Adrenal gland (tissue), 12 donors: ENCODE data around the gene GJC2. TPM values are rescaled to one million over a fixed set of nuclear protein-coding genes. Genes with fewer than 3 reads are reported as not detected.
A peak's percentile ranks its signal among the peaks of the same experiment; 100 is the strongest.

ENCODE experiments used
- DNase-seq, 7 donors: peaks; one replicate each; pipeline ENCODE4 v3.0.0-alpha.2; 2019 to 2020
- H3K27ac ChIP-seq, 5 donors: fragments of 200-600 bp; sonication (generic) in 4 of 5; 1 replicate in 3 of 5; 2 replicates in 2 of 5; pipeline versions ENCODE4 v1.5.1 to v1.8.0; 2016 to 2020; ENCODE audit warnings: mild to moderate bottlenecking in 1 of 5
- H3K27me3 ChIP-seq: fragments of 200-600 bp; 2 replicates; pipeline ENCODE4 v1.8.0; 2021
- H3K36me3 ChIP-seq, 2 donors: fragments of 200-600 bp; replicated peaks in 1 of 2; 1 replicate in 1 of 2; 2 replicates in 1 of 2; pipeline versions ENCODE4 v1.5.1 to v1.8.0; 2018 to 2022
- H3K4me1 ChIP-seq, 2 donors: fragments of 200-600 bp; replicated peaks in 1 of 2; 1 replicate in 1 of 2; 2 replicates in 1 of 2; pipeline versions ENCODE4 v1.5.1 to v1.8.0; 2018 to 2021
- H3K4me3 ChIP-seq, 4 donors: fragments of 200-600 bp; sonication (generic) in 3 of 4; one replicate each; pipeline ENCODE4 v1.5.1; 2016 to 2018
- H3K9me3 ChIP-seq, 3 donors: fragments of 200-600 bp; sonication (generic) in 1 of 3; replicated peaks in 1 of 3; 1 replicate in 2 of 3; 2 replicates in 1 of 3; pipeline versions ENCODE4 v1.5.1 to v1.8.0; 2016 to 2021
- CTCF ChIP-seq, 6 experiments: fragments of 450-650 bp in 4 of 6; fragments of 200-600 bp in 2 of 6; sonication (generic) in 1 of 6; IDR thresholded peaks; 1 replicate in 5 of 6; 2 replicates in 1 of 6; pipeline versions ENCODE4 v1.5.1 to v1.8.0; 2016 to 2021; ENCODE audit warnings: antibody characterized with exemption in 6 of 6, mild to moderate bottlenecking in 2 of 6, moderate library complexity in 1 of 6
- POLR2A ChIP-seq, 2 donors: fragments of 450-650 bp; IDR thresholded peaks; one replicate each; pipeline ENCODE4 v1.6.1; 2017; ENCODE audit warnings: antibody characterized with exemption in 2 of 2, mild to moderate bottlenecking in 2 of 2, moderate library complexity in 1 of 2
- WGBS, 4 donors: extraction: QIAGEN DNeasy Blood & Tissue Kit in 2 of 4; methylation state at CpG; one replicate each; pipeline versions ENCODE4 v1.1.5 to v1.1.7; 2013 to 2017; 5-methylcytosine and 5-hydroxymethylcytosine counted together
- intact Hi-C, 2 donors: fragments of 100-400 bp; cut with DNase I; formaldehyde crosslinking; loops; one replicate each; pipeline versions ENCODE4 v1.14.1 to v1.15.0; 2022 to 2023
- polyA plus RNA-seq, 3 donors: library from polyadenylated mRNA; stranded (reverse); fragments of 200-250 nt in 2 of 3; fragments of 350-450 nt in 1 of 3; fragmentation: Illumina TruSeq in 1 of 3; extraction: RNeasy Lipid Tissue Mini Kit (QIAGEN cat#74804) in 1 of 3; gene quantifications; one replicate each; pipeline ENCODE4 v1.2.3, GENCODE V29; 2013 to 2014
- total RNA-seq, 9 donors: library from RNA; depleted of rRNA in 4 of 9; stranded (reverse); fragments of >200 nt in 4 of 9; fragments of 120-200 nt in 1 of 9; fragmentation: NEBNext Ultra II Directional in 1 of 9; extraction: Animal tissue kit (Norgen Biotek cat#: 25700) in 1 of 9; gene quantifications; one replicate each; pipeline versions ENCODE4 v1.1.0 to v1.2.4, GENCODE V29; 2013 to 2023
- donor health status: healthy with polysubstance abuse.
- donor health status: Bipolar disorder and iron deficiency.
- donor health status: DM: yes; HTN: yes; CAD: no.
- donor health status: DM: no; HTN: no; CAD: no.
- donor health status: DM: no; HTN: no; CAD: no.
- donor health status: DM: yes; HTN: yes; CAD: no.

The GJC2 gene
- total and polyA plus RNA-seq, 12 donors = 0.05 to 4.1 (median 1.3) TPM

DNA sequence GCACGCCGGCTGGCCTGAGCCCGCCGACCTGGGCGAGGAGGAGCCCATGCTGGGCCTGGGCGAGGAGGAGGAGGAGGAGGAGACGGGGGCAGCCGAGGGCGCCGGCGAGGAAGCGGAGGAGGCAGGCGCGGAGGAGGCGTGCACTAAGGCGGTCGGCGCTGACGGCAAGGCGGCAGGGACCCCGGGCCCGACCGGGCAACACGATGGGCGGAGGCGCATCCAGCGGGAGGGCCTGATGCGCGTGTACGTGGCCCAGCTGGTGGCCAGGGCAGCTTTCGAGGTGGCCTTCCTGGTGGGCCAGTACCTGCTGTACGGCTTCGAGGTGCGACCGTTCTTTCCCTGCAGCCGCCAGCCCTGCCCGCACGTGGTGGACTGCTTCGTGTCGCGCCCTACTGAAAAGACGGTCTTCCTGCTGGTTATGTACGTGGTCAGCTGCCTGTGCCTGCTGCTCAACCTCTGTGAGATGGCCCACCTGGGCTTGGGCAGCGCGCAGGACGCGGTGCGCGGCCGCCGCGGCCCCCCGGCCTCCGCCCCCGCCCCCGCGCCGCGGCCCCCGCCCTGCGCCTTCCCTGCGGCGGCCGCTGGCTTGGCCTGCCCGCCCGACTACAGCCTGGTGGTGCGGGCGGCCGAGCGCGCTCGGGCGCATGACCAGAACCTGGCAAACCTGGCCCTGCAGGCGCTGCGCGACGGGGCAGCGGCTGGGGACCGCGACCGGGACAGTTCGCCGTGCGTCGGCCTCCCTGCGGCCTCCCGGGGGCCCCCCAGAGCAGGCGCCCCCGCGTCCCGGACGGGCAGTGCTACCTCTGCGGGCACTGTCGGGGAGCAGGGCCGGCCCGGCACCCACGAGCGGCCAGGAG is 8.6 kb downstream of the GJC2 start:
- H3K27ac ChIP-seq = no peak overlapping the region
- intact Hi-C loops = no loop called here
- no peaks in the 10 kb centered on the region for H3K4me1 ChIP-seq
- peak in 1 of 7 donors; percentile 8 for DNase-seq
- no peak overlapping the region for H3K4me3 ChIP-seq
- 27 to 65% (median 39%) methylated on average over 37 to 98 of the region's 98 CpGs for WGBS, 4 donors
- no peak for TF ChIP-seq POLR2A (IDR thresholded peaks at IDR 0.05)
- no peak for TF ChIP-seq CTCF (IDR thresholded peaks at IDR 0.05)
- no peaks in the 10 kb centered on the region for H3K9me3 ChIP-seq
- H3K36me3 ChIP-seq = no peaks in the 10 kb centered on the region
- peaks cover 7% of the 10 kb centered on the region for H3K27me3 ChIP-seq

DNA sequence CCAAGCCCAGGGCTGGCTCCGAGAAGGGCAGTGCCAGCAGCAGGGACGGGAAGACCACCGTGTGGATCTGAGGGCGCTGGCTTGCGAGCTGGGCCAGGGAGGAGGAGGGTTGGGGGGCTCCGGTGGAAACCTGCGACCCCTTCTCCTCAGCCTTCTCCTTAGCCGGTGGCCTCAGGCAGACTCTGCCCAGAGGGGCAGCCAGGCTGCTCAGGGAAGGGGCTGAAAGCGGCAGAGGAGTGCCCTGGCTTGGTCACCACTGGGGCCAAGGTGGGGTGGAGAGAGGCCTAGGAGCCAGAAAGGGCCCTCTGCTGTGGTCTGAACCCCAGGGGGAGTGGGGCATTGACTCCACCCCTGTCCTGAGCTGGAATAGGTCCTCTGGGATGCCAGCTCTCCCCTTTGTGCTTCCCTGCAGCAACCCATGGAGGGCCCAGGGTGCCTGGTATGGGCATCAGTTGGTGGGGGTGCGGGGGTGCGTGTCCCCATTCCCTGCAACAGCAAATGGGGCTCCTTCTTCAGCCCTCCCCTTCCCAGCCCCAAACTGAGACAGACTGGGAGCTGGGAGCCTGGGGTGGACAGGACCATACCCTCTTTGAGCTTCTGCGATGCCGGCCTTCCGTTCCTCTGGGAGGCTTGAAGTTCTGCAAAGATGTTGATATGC is 9.4 kb downstream of the GJC2 start:
- peak in 1 of 7 donors; percentile 8 for DNase-seq
- H3K4me1 ChIP-seq = no peaks in the 10 kb centered on the region
- WGBS, 4 donors = 73 to 81% (median 74%) methylated on average over 9 to 14 of the region's 14 CpGs
- H3K9me3 ChIP-seq = no peaks in the 10 kb centered on the region
- no peak overlapping the region for H3K4me3 ChIP-seq
- no peaks in the 10 kb centered on the region for H3K36me3 ChIP-seq
- TF ChIP-seq CTCF (IDR thresholded peaks at IDR 0.05) = no peak
- TF ChIP-seq POLR2A (IDR thresholded peaks at IDR 0.05) = no peak
- intact Hi-C loops = no loop called here
- no peak overlapping the region for H3K27ac ChIP-seq
- H3K27me3 ChIP-seq = peaks cover 7% of the 10 kb centered on the region

GRCh38 chr1:228160201-228160761 is 10.6 kb downstream of the GJC2 start:
- H3K4me3 ChIP-seq = no peak overlapping the region
- H3K27ac ChIP-seq = no peak overlapping the region
- intact Hi-C loops = no loop called here
- no peaks in the 10 kb centered on the region for H3K9me3 ChIP-seq
- DNase-seq = no peak
- no peaks in the 10 kb centered on the region for H3K36me3 ChIP-seq
- H3K27me3 ChIP-seq = peaks cover 7% of the 10 kb centered on the region
- no peaks in the 10 kb centered on the region for H3K4me1 ChIP-seq
- 68 to 92% (median 74%) methylated on average over 2 to 15 of the region's 15 CpGs for WGBS, 4 donors
- TF ChIP-seq CTCF (IDR thresholded peaks at IDR 0.05) = no peak
- no peak for TF ChIP-seq POLR2A (IDR thresholded peaks at IDR 0.05)

- H3K27me3 ChIP-seq = peaks cover 7% of the 10 kb centered on the region
- no peaks in the 10 kb centered on the region for H3K36me3 ChIP-seq
- peak overlapping the region in 2 of 5 donors; percentile 22 to 98 for H3K27ac ChIP-seq
- no peaks in the 10 kb centered on the region for H3K9me3 ChIP-seq
- WGBS, 4 donors = 41 to 52% (median 43%) methylated on average over 6 to 7 of the region's 7 CpGs
- no peak for DNase-seq
- H3K4me1 ChIP-seq = peaks cover 0 to under 1% of the 10 kb centered on the region in 2 donors
- intact Hi-C loops = no loop called here
- TF ChIP-seq CTCF (IDR thresholded peaks at IDR 0.05) = no peak
- TF ChIP-seq POLR2A (IDR thresholded peaks at IDR 0.05) = no peak
- H3K4me3 ChIP-seq = no peak overlapping the region
Measured at GRCh38 chr1:228161362-228161761, 11.6 kb downstream of the GJC2 start.
